OCI-LY1 (cell line): ENCODE measurements around the gene NPLOC4.

Experiments
- H2AFZ ChIP-seq: fragments of 200-600 bp; sonication (generic), shearing (Covaris generic); 2 replicates; pipeline ENCODE4 v1.6.0; 2014; ENCODE audit warnings: antibody characterized with exemption, mild to moderate bottlenecking, low read length
- H3F3A ChIP-seq: fragments of 200-600 bp; sonication (generic), shearing (Covaris generic); 2 replicates; pipeline ENCODE4 v1.6.0; 2014; ENCODE audit warnings: mild to moderate bottlenecking, antibody characterized with exemption, low read length, moderate library complexity; ENCODE audit not compliant: insufficient read depth
- H3K27ac ChIP-seq: fragments of 200-600 bp; sonication (generic); 2 replicates; pipeline ENCODE4 v1.5.1; 2014; ENCODE audit warnings: low read length, mixed run types, mild to moderate bottlenecking, low read depth; ENCODE audit not compliant: poor library complexity, severe bottlenecking
- H3K27me3 ChIP-seq: fragments of 200-600 bp; sonication (generic); 2 replicates; pipeline ENCODE4 v1.6.0; 2014; ENCODE audit warnings: antibody characterized with exemption, mild to moderate bottlenecking, low read length, moderate library complexity; ENCODE audit not compliant: insufficient read depth
- H3K36me3 ChIP-seq: fragments of 200-600 bp; sonication (generic); 2 replicates; pipeline ENCODE4 v1.6.1; 2014; ENCODE audit warnings: mild to moderate bottlenecking, antibody characterized with exemption, low read length, moderate library complexity, mixed read lengths; ENCODE audit not compliant: insufficient read depth
- H3K4me1 ChIP-seq: fragments of 200-600 bp; sonication (generic); 2 replicates; pipeline ENCODE4 v1.5.1; 2014; ENCODE audit warnings: mild to moderate bottlenecking, low read length, moderate library complexity; ENCODE audit not compliant: insufficient read depth, severe bottlenecking
- H3K4me2 ChIP-seq: fragments of 200-600 bp; sonication (generic), shearing (Covaris generic); 2 replicates; pipeline ENCODE4 v1.6.1; 2014; ENCODE audit warnings: low read length
- H3K4me3 ChIP-seq: fragments of 200-600 bp; sonication (generic); 2 replicates; pipeline ENCODE4 v1.5.1; 2014; ENCODE audit warnings: low read length, low read depth, mild to moderate bottlenecking, mixed read lengths; ENCODE audit not compliant: poor library complexity, severe bottlenecking
- H3K79me2 ChIP-seq: fragments of 200-600 bp; shearing (Covaris generic); 2 replicates; pipeline ENCODE4 v1.6.1; 2016; ENCODE audit warnings: mixed run types, low read length, mixed read lengths; ENCODE audit not compliant: insufficient read depth
- H3K9ac ChIP-seq: fragments of 200-600 bp; sonication (generic), shearing (Covaris generic); 2 replicates; pipeline ENCODE4 v1.6.1; 2014; ENCODE audit warnings: mild to moderate bottlenecking, low read length, mixed read lengths
- H3K9me2 ChIP-seq: fragments of 200-600 bp; sonication (generic), shearing (Covaris generic); 2 replicates; pipeline ENCODE4 v1.6.1; 2014; ENCODE audit warnings: low read depth, mild to moderate bottlenecking, low read length, mixed read lengths
- H3K9me3 ChIP-seq: fragments of 200-600 bp; shearing (Covaris generic); 2 replicates; pipeline ENCODE4 v1.6.1; 2014; ENCODE audit warnings: low read length, mixed read lengths
- H4K20me1 ChIP-seq: fragments of 200-600 bp; sonication (generic), shearing (Covaris generic); 2 replicates; pipeline ENCODE4 v1.6.0; 2016; ENCODE audit warnings: mild to moderate bottlenecking, low read length; ENCODE audit not compliant: insufficient read depth
- EZH2 ChIP-seq: fragments of 200-600 bp; sonication (generic), shearing (Covaris generic); IDR thresholded peaks from 2 replicates; pipeline ENCODE4 v1.8.0; 2017; ENCODE audit warnings: borderline replicate concordance, mixed run types, mild to moderate bottlenecking, antibody characterized with exemption, low read length, moderate library complexity, mixed read lengths
- TF ChIP-seq, protein P1 (sequence below): fragments of 200-600 bp; sonication (generic), shearing (Covaris generic); IDR thresholded peaks from 2 replicates; pipeline ENCODE4 v1.5.1; 2017; ENCODE audit warnings: mild to moderate bottlenecking, antibody characterized with exemption, low read length, moderate library complexity, mixed read lengths

The NPLOC4 gene

DNA sequence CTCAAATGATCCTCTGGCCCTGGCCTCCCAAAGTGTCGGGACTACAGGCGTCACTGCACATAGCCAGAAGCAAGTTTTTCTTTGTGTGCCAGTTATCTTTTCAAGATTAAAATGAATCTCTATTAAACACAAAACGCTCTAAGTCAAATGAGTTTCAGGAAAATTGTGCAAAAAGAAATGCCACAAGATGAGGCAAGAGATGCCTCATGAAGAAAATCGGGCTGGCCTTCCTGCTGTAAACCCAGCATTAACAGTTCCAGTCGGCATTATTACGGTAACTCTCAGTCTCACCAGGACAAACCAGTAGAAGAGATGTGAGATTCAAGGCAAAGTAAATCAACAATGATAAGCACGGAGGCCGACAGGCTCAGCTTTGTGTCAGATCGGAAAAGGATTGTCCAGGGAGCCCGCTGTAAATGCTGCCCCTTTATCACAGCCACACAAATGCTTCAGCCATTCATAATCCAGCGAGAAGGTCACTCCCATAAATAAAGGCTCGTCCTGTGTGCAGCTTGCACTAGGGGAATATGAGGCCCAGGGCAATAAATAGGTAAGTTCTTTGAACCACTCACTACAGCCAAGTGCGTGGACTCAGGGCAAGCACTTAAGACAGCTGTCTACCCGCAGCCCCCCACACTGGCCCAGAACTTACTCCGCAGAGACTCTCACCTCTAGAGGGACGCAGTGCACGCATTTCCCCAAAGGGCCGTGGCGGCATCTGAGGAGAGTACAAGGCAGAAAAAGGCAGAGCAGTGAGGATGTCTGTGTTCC lies 27.2 kb downstream of the NPLOC4 start:
- Histone ChIP-seq H3K4me3 (no peak overlapping the region), H3K9me2 (no peaks in the 10 kb centered on the region), H2AFZ (no peak overlapping the region), H3F3A (no peaks in the 10 kb centered on the region), H3K79me2 (no peaks in the 10 kb centered on the region), H3K4me1 (no peaks in the 10 kb centered on the region), H4K20me1 (no peaks in the 10 kb centered on the region), H3K9me3 (no peaks in the 10 kb centered on the region), H3K4me2 (no peak overlapping the region), H3K27me3 (no peaks in the 10 kb centered on the region), H3K36me3 (peaks cover 88% of the 10 kb centered on the region), H3K27ac (no peak overlapping the region), H3K9ac (no peak overlapping the region)
- TF ChIP-seq EZH2, result no peak
- TF ChIP-seq, protein P1, sequence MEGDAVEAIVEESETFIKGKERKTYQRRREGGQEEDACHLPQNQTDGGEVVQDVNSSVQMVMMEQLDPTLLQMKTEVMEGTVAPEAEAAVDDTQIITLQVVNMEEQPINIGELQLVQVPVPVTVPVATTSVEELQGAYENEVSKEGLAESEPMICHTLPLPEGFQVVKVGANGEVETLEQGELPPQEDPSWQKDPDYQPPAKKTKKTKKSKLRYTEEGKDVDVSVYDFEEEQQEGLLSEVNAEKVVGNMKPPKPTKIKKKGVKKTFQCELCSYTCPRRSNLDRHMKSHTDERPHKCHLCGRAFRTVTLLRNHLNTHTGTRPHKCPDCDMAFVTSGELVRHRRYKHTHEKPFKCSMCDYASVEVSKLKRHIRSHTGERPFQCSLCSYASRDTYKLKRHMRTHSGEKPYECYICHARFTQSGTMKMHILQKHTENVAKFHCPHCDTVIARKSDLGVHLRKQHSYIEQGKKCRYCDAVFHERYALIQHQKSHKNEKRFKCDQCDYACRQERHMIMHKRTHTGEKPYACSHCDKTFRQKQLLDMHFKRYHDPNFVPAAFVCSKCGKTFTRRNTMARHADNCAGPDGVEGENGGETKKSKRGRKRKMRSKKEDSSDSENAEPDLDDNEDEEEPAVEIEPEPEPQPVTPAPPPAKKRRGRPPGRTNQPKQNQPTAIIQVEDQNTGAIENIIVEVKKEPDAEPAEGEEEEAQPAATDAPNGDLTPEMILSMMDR, result no peak

DNA sequence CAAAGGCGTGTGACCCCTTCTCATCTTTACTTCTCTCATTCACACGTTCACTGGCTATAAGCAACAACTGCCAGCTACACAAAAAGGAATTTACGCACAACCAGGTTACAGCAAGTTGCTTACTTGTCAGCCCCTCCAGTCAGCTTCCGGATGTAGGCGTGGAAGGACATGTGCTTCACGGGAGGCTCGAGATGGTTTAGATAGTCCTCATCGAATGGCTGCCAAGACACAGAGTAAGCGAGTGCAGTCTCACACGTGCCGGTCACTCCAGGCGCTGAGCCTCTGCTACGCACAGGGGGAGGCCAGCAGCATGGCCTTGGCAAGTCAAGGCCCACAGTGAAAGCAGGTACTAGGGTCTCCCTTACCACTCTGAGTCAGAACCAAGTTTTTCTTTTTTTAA lies 28.3 kb downstream of the NPLOC4 start:
- Histone ChIP-seq H3K27ac (no peak overlapping the region), H3K9ac (no peak overlapping the region), H3K4me3 (no peak overlapping the region), H2AFZ (no peak overlapping the region), H3K4me1 (no peaks in the 10 kb centered on the region), H4K20me1 (no peaks in the 10 kb centered on the region), H3K9me3 (no peaks in the 10 kb centered on the region), H3K9me2 (no peaks in the 10 kb centered on the region), H3K4me2 (no peak overlapping the region), H3F3A (no peaks in the 10 kb centered on the region; the same call in 1 of the 2 replicates), H3K79me2 (no peaks in the 10 kb centered on the region), H3K36me3 (peaks cover 88% of the 10 kb centered on the region), H3K27me3 (no peaks in the 10 kb centered on the region)
- TF ChIP-seq EZH2, result no peak
- TF ChIP-seq, protein P1, result no peak

DNA sequence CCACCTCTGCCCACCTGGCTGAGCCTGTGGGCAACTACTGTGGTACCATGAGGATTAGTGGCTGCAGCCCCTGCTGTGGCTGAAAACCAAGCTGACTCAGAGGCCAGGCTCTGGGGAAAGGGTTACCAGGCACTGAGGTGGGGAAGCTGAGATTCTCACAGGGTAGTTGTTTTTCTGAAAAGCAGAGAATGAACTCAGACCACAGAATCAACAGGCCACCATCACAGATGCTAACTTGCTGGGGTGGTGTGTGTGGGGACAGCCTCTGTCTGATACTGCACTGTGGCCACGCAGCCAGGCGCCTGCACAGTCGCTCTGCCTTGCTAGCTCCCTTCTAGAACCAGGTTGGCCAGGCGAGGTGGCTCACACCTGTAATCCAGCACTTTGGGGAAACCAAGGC lies 28.8 kb downstream of the NPLOC4 start:
- no peak overlapping the region for H3K9ac ChIP-seq
- no peaks in the 10 kb centered on the region for H4K20me1 ChIP-seq
- no peaks in the 10 kb centered on the region; the same call in 1 of the 2 replicates for H3F3A ChIP-seq
- no peak overlapping the region for H3K27ac ChIP-seq
- H3K4me3 ChIP-seq, result no peak overlapping the region
- H3K4me1 ChIP-seq, result no peaks in the 10 kb centered on the region
- peaks cover 86% of the 10 kb centered on the region for H3K36me3 ChIP-seq
- H2AFZ ChIP-seq, result no peak overlapping the region
- no peak overlapping the region for H3K4me2 ChIP-seq
- no peaks in the 10 kb centered on the region for H3K9me2 ChIP-seq
- H3K27me3 ChIP-seq, result no peaks in the 10 kb centered on the region
- TF ChIP-seq EZH2, result no peak
- TF ChIP-seq, protein P1, result no peak
- no peaks in the 10 kb centered on the region for H3K79me2 ChIP-seq
- H3K9me3 ChIP-seq, result no peaks in the 10 kb centered on the region
